Activated CD4-positive, alpha-beta T cell treated with anti-CD3 and anti-CD28 coated beads, Interleukin-2, amount 50 U/mL, for 24 hours (primary cell): Measurements from ENCODE around the gene ADAP2.
"Not testable (repeated sequence)": the region's sequence is repeated elsewhere in the genome, so short reads cannot be mapped to it uniquely, and the experiment has no call there.

ENCODE experiments used
- DNase-seq, 2 donors: peaks; one replicate each; pipeline ENCODE4 v3.0.0-alpha.2; 2020; ENCODE audit warnings: low read depth in 1 of 2, low spot score in 1 of 2

The ADAP2 gene

DNA sequence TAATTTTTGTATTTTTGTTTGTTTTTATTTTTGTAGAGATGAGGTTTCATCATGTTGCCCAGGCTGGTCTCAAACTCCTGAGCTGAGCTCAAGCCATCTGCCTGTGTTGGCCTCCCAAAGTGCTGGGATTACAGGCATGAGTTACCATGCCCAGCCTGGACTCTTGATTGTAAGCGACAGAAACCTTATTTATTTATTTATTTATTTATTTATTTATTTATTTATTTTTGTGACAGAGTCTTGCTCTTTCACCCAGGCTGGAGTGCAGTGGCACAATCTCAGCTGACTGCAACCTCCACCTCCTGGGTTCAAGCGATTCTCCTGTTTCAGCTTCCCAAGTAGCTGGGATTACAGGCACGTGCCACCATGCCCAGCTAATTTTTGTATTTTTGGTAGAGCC is 8.1 kb downstream of the ADAP2 start:
- DNase-seq: not testable (repeated sequence)

DNA sequence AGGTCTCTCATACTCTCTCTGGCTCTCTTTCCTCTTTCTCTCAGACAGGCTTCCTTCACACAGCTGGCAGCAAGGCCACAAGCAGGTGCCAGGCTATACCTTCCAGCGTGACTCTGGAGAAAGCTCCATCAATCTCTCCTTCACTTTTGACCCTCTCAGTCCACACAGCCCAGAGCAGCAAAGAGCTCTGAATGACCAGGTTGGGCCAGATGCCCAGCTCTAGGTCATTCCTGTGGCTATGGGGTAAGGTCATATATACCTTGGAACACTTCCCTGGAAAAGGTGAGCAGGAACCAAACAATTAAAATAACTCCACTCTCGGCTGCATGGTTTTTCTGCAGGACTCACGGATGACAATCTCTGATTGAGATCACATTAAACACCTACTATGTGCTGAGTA is 8.8 kb downstream of the ADAP2 start:
- DNase-seq: no peak

- DNase-seq: not testable (repeated sequence)
Measured at GRCh38 chr17:30931582-30931981, 9.8 kb downstream of the ADAP2 start.

GRCh38 chr17:30933966-30934365 is 12.2 kb downstream of the ADAP2 start:
- no peak for DNase-seq

- no peak for DNase-seq
Measured at GRCh38 chr17:30939051-30939689, 17.4 kb downstream of the ADAP2 start.

DNA sequence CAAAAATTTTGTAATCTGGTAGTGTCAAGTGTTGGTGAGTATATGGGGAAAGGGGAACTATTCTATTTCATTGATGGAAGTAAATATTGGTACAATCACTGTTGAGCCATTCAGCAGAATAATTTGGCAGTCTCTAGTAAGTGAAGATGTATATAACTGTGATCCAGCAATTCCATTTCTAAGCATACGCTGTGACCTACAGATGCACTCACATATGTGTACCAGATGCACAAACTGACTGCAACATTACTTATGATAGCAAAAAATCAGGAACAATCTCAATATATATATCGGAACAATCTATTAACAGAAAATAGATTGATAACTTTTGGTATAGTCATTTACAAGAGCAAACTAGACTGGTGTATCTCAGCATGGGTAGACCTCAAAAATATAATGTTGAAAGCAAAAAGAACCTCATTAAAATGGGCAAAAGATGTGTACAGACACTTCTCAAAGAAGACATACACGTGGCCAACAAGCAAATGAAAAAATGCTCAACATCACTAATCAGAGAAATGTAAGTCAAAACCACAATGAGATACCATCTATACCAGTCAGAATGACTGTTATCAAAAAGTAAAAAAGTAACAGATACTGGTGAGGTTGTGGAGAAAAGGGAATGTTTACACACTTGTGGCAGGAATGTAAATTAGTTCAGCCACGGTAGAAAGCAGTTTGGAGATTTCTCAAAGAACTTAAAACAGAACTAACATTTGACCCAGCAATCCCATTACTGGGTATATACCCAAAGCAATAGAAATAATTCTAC is 20.7 kb downstream of the ADAP2 start:
- no peak for DNase-seq

- DNase-seq: no peak
Measured at GRCh38 chr17:30947796-30948195, 26.1 kb downstream of the ADAP2 start.

DNA sequence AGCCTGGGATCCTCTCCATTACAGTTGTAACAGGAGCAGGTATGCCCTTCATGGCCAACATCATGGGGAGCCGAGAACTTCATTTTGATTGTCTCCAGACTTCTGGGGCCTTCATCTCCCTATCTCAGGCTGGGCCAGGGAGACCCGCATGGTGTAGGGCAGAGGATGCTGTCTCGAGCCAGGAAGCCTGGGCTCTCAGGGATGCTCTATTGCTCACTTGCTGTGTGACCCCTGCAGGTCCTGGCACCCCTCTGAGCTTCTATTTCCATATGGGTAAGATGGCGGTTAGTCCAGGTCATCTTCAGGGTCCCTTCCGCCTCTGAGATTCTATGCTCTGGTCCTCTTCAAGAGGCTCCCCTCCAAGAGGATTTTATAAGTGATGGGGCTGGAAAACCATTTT is 28.4 kb downstream of the ADAP2 start:
- DNase-seq: no peak

- no peak for DNase-seq
Measured at GRCh38 chr17:30950669-30951399, 29.1 kb downstream of the ADAP2 start.

- DNase-seq: no peak
Measured at GRCh38 chr17:30952638-30953393, 31.1 kb downstream of the ADAP2 start.

- DNase-seq: no peak
Measured at GRCh38 chr17:30954046-30954830, 32.5 kb downstream of the ADAP2 start.

GRCh38 chr17:30956764-30957374 is 35.1 kb downstream of the ADAP2 start:
- no peak for DNase-seq

- no peak for DNase-seq
Measured at GRCh38 chr17:30957741-30958140, 36.0 kb downstream of the ADAP2 start.

- no peak for DNase-seq
Measured at GRCh38 chr17:30958187-30958586, 36.4 kb downstream of the ADAP2 start.

DNA sequence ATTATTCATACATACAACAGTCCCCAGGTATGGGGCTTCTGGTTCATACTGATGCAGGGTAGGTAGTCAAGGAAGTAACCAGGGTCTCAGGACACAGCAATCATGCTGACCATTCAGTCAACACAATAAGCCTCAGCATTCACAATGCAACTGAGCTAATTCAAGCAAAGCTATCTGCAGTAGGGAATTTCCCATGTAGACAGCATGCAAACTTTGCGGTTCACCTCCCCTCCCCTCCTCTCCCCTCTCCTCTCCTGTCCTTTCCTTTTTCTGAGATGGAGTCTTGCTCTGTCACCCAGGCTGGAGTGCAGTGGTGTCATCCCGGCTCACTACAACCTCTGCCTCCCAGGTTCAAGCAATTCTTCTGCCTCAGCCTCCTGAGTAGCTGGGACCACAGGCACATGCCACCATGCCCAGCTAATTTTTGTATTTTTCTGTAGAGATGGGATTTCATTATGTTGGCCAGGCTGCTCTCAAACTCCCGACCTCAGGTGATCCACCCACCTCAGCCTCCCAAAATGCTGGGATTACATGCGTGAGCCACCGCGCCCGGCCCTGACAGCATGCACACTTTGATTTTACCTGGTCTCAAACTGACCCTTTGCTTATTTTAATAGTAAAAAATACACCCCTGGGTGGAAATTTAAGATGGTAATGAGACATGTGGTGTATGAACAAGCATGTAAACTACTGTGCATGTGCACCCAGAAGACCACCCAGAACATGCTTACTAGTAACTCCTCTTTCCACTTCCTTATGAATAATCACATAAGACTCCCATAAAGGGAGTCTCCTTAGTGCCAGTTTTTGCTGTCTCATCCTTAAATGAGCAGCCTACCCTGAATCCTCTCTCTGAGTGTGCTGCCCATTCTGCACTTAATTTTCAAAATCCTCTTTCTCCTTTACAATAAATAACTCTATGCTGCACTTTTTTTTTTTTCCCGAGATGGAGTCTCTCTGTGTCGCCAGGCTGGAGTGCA is 39.8 kb downstream of the ADAP2 start:
- DNase-seq: no peak

DNA sequence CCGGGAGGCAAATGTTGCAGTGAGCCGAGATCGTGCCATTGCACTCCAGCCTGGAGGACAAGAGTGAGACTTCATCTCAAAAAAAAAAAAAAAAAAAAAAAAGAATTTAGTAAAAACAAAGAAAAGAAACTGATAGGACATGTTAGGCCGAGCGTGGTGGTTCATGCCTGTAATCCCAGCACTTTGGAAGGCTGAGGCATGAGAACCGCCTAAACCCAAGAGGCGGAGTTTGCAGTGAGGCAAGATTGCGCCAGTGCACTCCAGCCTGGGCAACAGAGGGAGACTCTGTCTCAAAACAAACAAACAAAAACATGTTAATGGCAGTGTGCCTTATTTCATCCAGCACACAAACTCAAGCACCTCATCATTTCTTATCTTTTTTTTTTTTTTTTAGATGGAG is 42.6 kb downstream of the ADAP2 start:
- not testable (repeated sequence) for DNase-seq

DNA sequence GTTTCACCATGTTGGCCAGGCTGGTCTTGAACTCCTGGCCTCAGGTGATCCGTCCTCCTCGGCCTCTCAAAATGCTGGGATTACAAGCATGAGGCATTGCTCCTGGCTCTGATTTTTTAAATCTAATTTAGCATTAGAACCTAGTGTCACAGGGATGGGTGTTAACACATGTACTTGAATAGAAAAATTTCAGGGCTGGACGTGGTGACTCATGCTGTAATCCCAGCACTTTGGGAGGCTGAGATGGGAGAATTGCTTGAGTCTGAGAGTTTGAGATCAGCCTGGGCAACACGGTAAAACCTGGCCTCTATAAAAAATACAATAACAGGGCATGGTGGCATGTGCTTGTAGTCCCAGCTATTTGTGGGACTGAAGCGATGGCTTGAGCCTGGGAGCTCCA is 43.1 kb downstream of the ADAP2 start:
- no peak for DNase-seq

- DNase-seq: no peak
Measured at GRCh38 chr17:30965686-30966085, 43.9 kb downstream of the ADAP2 start.

- not testable (repeated sequence) for DNase-seq
Measured at GRCh38 chr17:30967911-30968310, 46.2 kb downstream of the ADAP2 start.
